HCT116 (cell line): ENCODE results near the gene TNRC18. TPM values are rescaled to one million over a fixed set of nuclear protein-coding genes. Genes with fewer than 3 reads are reported as not detected.
"Not testable (repeated sequence)": the region's sequence is repeated elsewhere in the genome, so short reads cannot be mapped to it uniquely, and the experiment has no call there.

Source experiments
- ATAC-seq: fragments of 200-7000 bp; cut with Tn5 transposase; 2 replicates; pipeline ENCODE4 v1.9.1; 2020; ENCODE audit warnings: mild to moderate bottlenecking, moderate library complexity
- BruUV-seq: library from RNA; stranded (reverse); fragments of 400-500 nt; replicated peaks from 2 replicates; lab custom pipeline; 2021; lab: Mats Ljungman, UMichigan
- CTCF ChIA-PET: fragments of 300-600 bp; sonication (Branson Sonifier 250); formaldehyde crosslinking; loops from one replicate; lab custom pipeline; 2021; ENCODE audit warnings: antibody characterized with exemption; lab: Charles Lee
- POLR2A ChIA-PET: fragments of 300-600, 350-600 bp; sonication (Branson Sonifier 250); formaldehyde crosslinking; loops from one replicate; lab custom pipeline; 2021; ENCODE audit warnings: antibody characterized with exemption; lab: Charles Lee
- RAD21 ChIA-PET, 2 experiments: fragments of 300-600 bp; sonication (Branson Sonifier 250); formaldehyde crosslinking; loops; one replicate each; lab custom pipeline; 2023; ENCODE audit warnings: low total read pairs in 2 of 2; ENCODE audit not compliant: uncharacterized antibody in 2 of 2, unreplicated experiment in 2 of 2, low non-redundant PET in 1 of 2; lab: Charles Lee
- DNase-seq: peaks from one replicate; pipeline ENCODE4 v3.0.0-alpha.2; 2010; ENCODE audit warnings: low read depth, low spot score
- H2AFZ ChIP-seq: fragments of 200-600 bp; shearing (Covaris generic), sonication (generic); 2 replicates; pipeline ENCODE4 v1.6.1; 2017; ENCODE audit warnings: low read depth, mixed run types, mixed read lengths, antibody characterized with exemption, low read length; ENCODE audit not compliant: poor library complexity, severe bottlenecking
- H3K27ac ChIP-seq: 2 replicates; pipeline ENCODE4 v1.5.1; 2012; ENCODE audit warnings: low read depth, low read length
- H3K27me3 ChIP-seq: fragments of 200-600 bp; sonication (generic); 2 replicates; pipeline ENCODE4 v1.6.1; 2016; ENCODE audit warnings: mixed run types, low read length, mixed read lengths; ENCODE audit not compliant: insufficient read depth
- H3K36me3 ChIP-seq, 2 experiments: fragments of 200-500 bp in 1 of 2; fragments of 200-600 bp in 1 of 2; sonication (Bioruptor generic) in 1 of 2; sonication (generic) in 1 of 2; 2 replicates each; pipeline versions ENCODE4 v1.5.1 to v1.6.1; 2014 to 2016; ENCODE audit warnings: low read length in 2 of 2, inconsistent platforms in 1 of 2, mixed read lengths in 1 of 2, mixed run types in 1 of 2; ENCODE audit not compliant: insufficient read depth in 2 of 2, control insufficient read depth in 1 of 2
- H3K4me1 ChIP-seq, 2 experiments: fragments of 200-600 bp in 1 of 2; sonication (generic) in 1 of 2; 2 replicates each; pipeline versions ENCODE4 v1.5.1 to v1.6.1; 2012 to 2017; ENCODE audit warnings: low read length in 2 of 2, inconsistent platforms in 1 of 2, mild to moderate bottlenecking in 1 of 2, mixed read lengths in 1 of 2, mixed run types in 1 of 2, moderate library complexity in 1 of 2; ENCODE audit not compliant: insufficient read depth in 2 of 2, control insufficient read depth in 1 of 2
- H3K4me2 ChIP-seq: fragments of 200-600 bp; sonication (generic); 2 replicates; pipeline ENCODE4 v1.6.1; 2017; ENCODE audit warnings: mixed run types, low read length, mixed read lengths
- H3K4me3 ChIP-seq, 2 experiments: fragments of 200-600 bp in 1 of 2; sonication (generic) in 1 of 2; replicated peaks in 1 of 2; 2 replicates each; pipeline ENCODE4 v1.5.1; 2011 to 2016; ENCODE audit warnings: low read length in 2 of 2, control low read depth in 1 of 2, low read depth in 1 of 2, mild to moderate bottlenecking in 1 of 2, mixed read lengths in 1 of 2, mixed run types in 1 of 2
- H3K79me2 ChIP-seq: fragments of 200-600 bp; sonication (generic); 2 replicates; pipeline ENCODE4 v1.6.1; 2017; ENCODE audit warnings: mild to moderate bottlenecking, mixed run types, low read length, moderate library complexity, mixed read lengths; ENCODE audit not compliant: insufficient read depth
- H3K9ac ChIP-seq: fragments of 200-600 bp; sonication (generic); 2 replicates; pipeline ENCODE4 v1.6.1; 2016; ENCODE audit warnings: low read length, mixed read lengths
- H3K9me2 ChIP-seq: fragments of 200-600 bp; sonication (generic), shearing (Covaris generic); 2 replicates; pipeline ENCODE4 v1.6.1; 2017; ENCODE audit warnings: mixed run types, mild to moderate bottlenecking, moderate library complexity; ENCODE audit not compliant: insufficient read depth
- H3K9me3 ChIP-seq, 2 experiments: fragments of 200-500 bp in 1 of 2; fragments of 200-600 bp in 1 of 2; sonication (Bioruptor generic) in 1 of 2; sonication (generic) in 1 of 2; 2 replicates each; pipeline ENCODE4 v1.6.1; 2014 to 2017; ENCODE audit warnings: low read length in 2 of 2, mixed read lengths in 2 of 2, inconsistent platforms in 1 of 2, low read depth in 1 of 2, mild to moderate bottlenecking in 1 of 2, mixed run types in 1 of 2, moderate library complexity in 1 of 2; ENCODE audit not compliant: control insufficient read depth in 1 of 2, insufficient read depth in 1 of 2
- H4K20me1 ChIP-seq: fragments of 200-600 bp; sonication (generic), shearing (Covaris generic); 2 replicates; pipeline ENCODE4 v1.6.1; 2017; ENCODE audit warnings: mixed run types, mild to moderate bottlenecking, moderate library complexity; ENCODE audit not compliant: insufficient read depth
- intact Hi-C: fragments of 100-400 bp; cut with micrococcal nuclease; formaldehyde crosslinking; loops from 2 replicates; pipeline ENCODE4 v1.10.0; 2022
- total RNA-seq: library from RNA; stranded (reverse); gene quantifications from one replicate; pipeline ENCODE4 v1.2.1, GENCODE V29; 2021; ENCODE audit not compliant: unreplicated experiment

Gene TNRC18
- total RNA-seq, 1 experiment from 2014 or later = 101 TPM

DNA sequence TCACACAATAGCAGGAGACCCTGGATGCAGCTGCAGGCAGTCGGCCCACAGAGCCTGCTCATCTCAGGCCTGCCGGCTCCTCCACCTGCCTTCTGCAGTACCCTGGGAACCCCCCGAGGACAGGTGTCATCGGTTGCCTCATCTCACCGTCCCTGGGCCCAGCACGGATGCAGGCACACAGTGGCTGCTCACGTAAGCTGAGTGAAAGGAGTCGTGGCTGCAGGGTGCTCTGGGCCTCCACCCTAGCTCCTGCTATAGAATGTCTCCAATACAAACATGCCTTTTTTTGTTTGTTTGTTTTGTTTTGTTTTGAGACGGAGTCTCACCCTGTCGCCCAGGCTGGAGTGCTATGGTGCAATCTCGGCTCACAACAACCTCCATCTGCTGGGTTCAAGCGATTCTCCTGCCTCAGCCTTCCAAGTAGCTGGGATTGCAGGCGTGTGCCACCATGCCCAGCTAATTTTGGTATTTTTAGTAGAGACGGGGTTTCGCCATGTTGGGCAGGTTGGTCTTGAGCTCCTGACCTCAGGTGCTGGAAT is 163.0 kb downstream of the TNRC18 start:
- ATAC-seq, RAD21 ChIA-PET: not testable (repeated sequence)

More for the DNA sequence above, 163.0 kb downstream of the TNRC18 start:
- H3K4me3 ChIP-seq, H3K9me3 ChIP-seq, H4K20me1 ChIP-seq, BruUV-seq, H3K4me2 ChIP-seq, intact Hi-C loops, H3K4me1 ChIP-seq, H3K36me3 ChIP-seq, H3K79me2 ChIP-seq, CTCF ChIA-PET, H3K9me2 ChIP-seq, DNase-seq, H2AFZ ChIP-seq, H3K27ac ChIP-seq, H3K9ac ChIP-seq, POLR2A ChIA-PET, H3K27me3 ChIP-seq: not testable (repeated sequence)

Other genes starting within 250 kb of the TNRC18 start
- 64.4 TPM for gene WIPI2, start 233.6 kb downstream of the TNRC18 start, total RNA-seq
- gene SLC29A4, start 140.9 kb downstream of the TNRC18 start, total RNA-seq = 24.5 TPM
- 16.5 TPM for gene FBXL18, start 90.0 kb upstream of the TNRC18 start, total RNA-seq
- gene ACTB, start 106.8 kb upstream of the TNRC18 start, total RNA-seq = 2,545 TPM
- gene FSCN1, start 169.0 kb upstream of the TNRC18 start, total RNA-seq = 302 TPM